Caco-2 (cell line): ENCODE measurements around the gene PRXL2A. TPM values are rescaled to one million over a fixed set of nuclear protein-coding genes. Genes with fewer than 3 reads are reported as not detected.
"Not testable (repeated sequence)": the region's sequence is repeated elsewhere in the genome, so short reads cannot be mapped to it uniquely, and the experiment has no call there.

Experiments
- Bru-seq: library from RNA; stranded (reverse); fragments of 400-500 nt; gene quantifications from one replicate; lab custom pipeline; 2021; lab: Mats Ljungman, UMichigan
- BruChase-seq, 2 experiments: library from RNA; stranded (reverse); fragments of 400-500 nt; gene quantifications; one replicate each; lab custom pipeline; 2021; lab: Mats Ljungman, UMichigan
- BruUV-seq: library from RNA; stranded (reverse); fragments of 400-500 nt; replicated peaks from 2 replicates; lab custom pipeline; 2021; lab: Mats Ljungman, UMichigan
- CTCF ChIA-PET: fragments of 300-600 bp; sonication (Branson Sonifier 250); formaldehyde crosslinking; loops from one replicate; lab custom pipeline; 2022; ENCODE audit warnings: antibody characterized with exemption; lab: Charles Lee
- POLR2A ChIA-PET: fragments of 300-600 bp; sonication (Branson Sonifier 250); formaldehyde crosslinking; loops from one replicate; lab custom pipeline; 2022; ENCODE audit warnings: antibody characterized with exemption; lab: Charles Lee
- DNase-seq, 2 experiments: peaks; one replicate each; pipeline versions ENCODE4 v3.0.0 to v3.0.0-alpha.2; 2020 to 2022
- H3K27me3 ChIP-seq: replicated peaks from 2 replicates; pipeline ENCODE4 v1.6.0; 2011; ENCODE audit warnings: low read length; ENCODE audit not compliant: control insufficient read depth, insufficient read depth
- H3K36me3 ChIP-seq: 2 replicates; pipeline ENCODE4 v1.5.1; 2011; ENCODE audit warnings: low read length; ENCODE audit not compliant: control insufficient read depth, insufficient read depth
- H3K4me1 ChIP-seq: fragments of 250-450 bp; sonication (Bioruptor Pico); 2 replicates; pipeline ENCODE4 v1.5.1; 2020; ENCODE audit warnings: mild to moderate bottlenecking
- H3K4me3 ChIP-seq: 2 replicates; pipeline ENCODE4 v1.5.1; 2011; ENCODE audit warnings: low read depth, mild to moderate bottlenecking, control low read depth, low read length
- H3K9me3 ChIP-seq: fragments of 250-450 bp; sonication (Bioruptor Pico); 2 replicates; pipeline ENCODE4 v1.5.1; 2020; ENCODE audit warnings: mild to moderate bottlenecking, moderate library complexity
- H3K27ac Mint-ChIP-seq: one replicate; pipeline ENCODE4 v1.8.0; 2022; ENCODE audit warnings: mixed read lengths; ENCODE audit not compliant: unreplicated experiment
- H3K27me3 Mint-ChIP-seq: one replicate; pipeline ENCODE4 v1.8.0; 2022; ENCODE audit warnings: mixed read lengths; ENCODE audit not compliant: insufficient read depth, unreplicated experiment
- H3K36me3 Mint-ChIP-seq: one replicate; pipeline ENCODE4 v1.8.0; 2022; ENCODE audit warnings: mild to moderate bottlenecking, mixed read lengths; ENCODE audit not compliant: insufficient read depth, unreplicated experiment
- H3K4me1 Mint-ChIP-seq: one replicate; pipeline ENCODE4 v1.8.0; 2022; ENCODE audit warnings: low read depth, mixed read lengths; ENCODE audit not compliant: unreplicated experiment
- H3K4me3 Mint-ChIP-seq: one replicate; pipeline ENCODE4 v1.8.0; 2022; ENCODE audit warnings: mild to moderate bottlenecking, moderate library complexity, mixed read lengths; ENCODE audit not compliant: unreplicated experiment
- H3K9me3 Mint-ChIP-seq: one replicate; pipeline ENCODE4 v1.8.0; 2022; ENCODE audit warnings: mixed read lengths; ENCODE audit not compliant: unreplicated experiment
- CTCF ChIP-seq, 2 experiments: fragments of 200-600 bp in 1 of 2; IDR thresholded peaks; 1 replicate in 1 of 2; 2 replicates in 1 of 2; pipeline versions ENCODE4 v1.5.1 to v1.8.0; 2011 to 2022; ENCODE audit warnings: antibody characterized with exemption in 1 of 2, control low read depth in 1 of 2, inconsistent platforms in 1 of 2, low read depth in 1 of 2, low read length in 1 of 2, mild to moderate bottlenecking in 1 of 2, moderate library complexity in 1 of 2; ENCODE audit not compliant: insufficient read depth in 1 of 2, severe bottlenecking in 1 of 2, unreplicated experiment in 1 of 2
- intact Hi-C: fragments of 100-400 bp; cut with micrococcal nuclease; formaldehyde crosslinking; loops from one replicate; pipeline ENCODE4 v1.10.0; 2022; ENCODE audit not compliant: unreplicated experiment
- long read RNA-seq: library from polyadenylated mRNA; stranded (forward); transcript quantifications from one replicate; pipeline ENCODE4 v2.0.0, GENCODE V29; 2022
- total RNA-seq: library from RNA; stranded (reverse); gene quantifications from 2 replicates; pipeline ENCODE4 v1.2.3, GENCODE V29; 2022

PRXL2A gene
- total RNA-seq (82.0 and 88.6 TPM in 2 replicates), Bru-seq, nascent RNA (percentile 83 among the genes with signal in this experiment), BruChase-seq, experiment 1, labeled RNA remaining after a 2-hour chase (percentile 87 among the genes with signal in this experiment), BruChase-seq, experiment 2, labeled RNA remaining after a 6-hour chase (percentile 93 among the genes with signal in this experiment)
- long read RNA-seq, full-length matches to known transcripts = 196 of 210 reads
- long read RNA-seq, partial matches to known transcripts = 1 of 210 reads
- long read RNA-seq, other reads (novel, unspliced or antisense) = 13 of 210 reads

- Histone ChIP-seq H3K4me1 (peaks cover 19% of the 10 kb centered on the region; the same call in 1 of the 2 replicates), H3K36me3 (no peaks in the 10 kb centered on the region; the same call in 1 of the 2 replicates), H3K9me3 (no peaks in the 10 kb centered on the region), H3K4me3 (peak within 1 kb of the TSS; percentile 92), H3K27me3 (no peaks in the 10 kb centered on the region)
- peaks cover 15% of the 10 kb centered on the region for H3K36me3 Mint-ChIP-seq
- peak within 1 kb of the TSS; percentile 95 for H3K4me3 Mint-ChIP-seq
- peaks cover 25% of the 10 kb centered on the region for H3K4me1 Mint-ChIP-seq
- peak; percentile 92 to 96 for DNase-seq
- H3K27ac Mint-ChIP-seq = peak within 1 kb of the TSS; percentile 93
- ChIA-PET CTCF (interaction anchor here (0.6 to 1.6 kb wide), 9 partner anchors 11 to 200 kb away, joined by 3 to 11 read pairs (median 6); no protein-coding TSS in a partner anchor), POLR2A (interaction anchor here (0.6 to 1.3 kb wide), 8 partner anchors 13 to 205 kb away, joined by 3 to 13 read pairs (median 3); no protein-coding TSS in a partner anchor)
- intact Hi-C loops = no loop called here
- H3K27me3 Mint-ChIP-seq = no peaks in the 10 kb centered on the region
- H3K9me3 Mint-ChIP-seq = no peaks in the 10 kb centered on the region
- BruUV-seq = no TSS peak
- peak in 1 of 2 experiments; percentile 0 for TF ChIP-seq CTCF (IDR thresholded peaks at IDR 0.05; ENCODE audit: insufficient read depth in 1 of 2, low read depth in 1 of 2, low read length in 1 of 2, severe bottlenecking in 1 of 2, unreplicated experiment in 1 of 2)
These were observed at the start of gene PRXL2A for GRCh38 chr10:80408242-80409101. Gene PRXL2A, plus strand, starts transcription at chr10:80408551. Its CDS starts 11,917 bp downstream, at chr10:80420468.

GRCh38 chr10:80358925-80359324 lies 49.4 kb upstream of the PRXL2A start:
- intact Hi-C loops, H3K36me3 ChIP-seq, H3K9me3 Mint-ChIP-seq, H3K4me3 Mint-ChIP-seq, BruUV-seq, H3K27me3 ChIP-seq, DNase-seq, H3K27me3 Mint-ChIP-seq, H3K4me1 ChIP-seq, H3K4me1 Mint-ChIP-seq, H3K27ac Mint-ChIP-seq, H3K4me3 ChIP-seq, POLR2A ChIA-PET, H3K36me3 Mint-ChIP-seq, H3K9me3 ChIP-seq: not testable (repeated sequence)
- CTCF ChIA-PET = interaction anchor here (1.4 kb wide), 1 partner anchor 19 kb away, joined by 3 read pairs; no protein-coding TSS in a partner anchor

GRCh38 chr10:80359644-80360043 lies 48.7 kb upstream of the PRXL2A start:
- no peak for DNase-seq
- Mint-ChIP-seq H3K4me3 (no peak overlapping the region), H3K4me1 (no peaks in the 10 kb centered on the region), H3K9me3 (no peaks in the 10 kb centered on the region), H3K36me3 (no peaks in the 10 kb centered on the region), H3K27me3 (peaks cover 6% of the 10 kb centered on the region), H3K27ac (no peak overlapping the region)
- Histone ChIP-seq H3K27me3 (no peaks in the 10 kb centered on the region), H3K9me3 (no peaks in the 10 kb centered on the region), H3K36me3 (no peaks in the 10 kb centered on the region), H3K4me1 (no peaks in the 10 kb centered on the region), H3K4me3 (no peak overlapping the region)
- TF ChIP-seq CTCF (IDR thresholded peaks at IDR 0.05; ENCODE audit: insufficient read depth in 1 of 2, low read depth in 1 of 2, low read length in 1 of 2, severe bottlenecking in 1 of 2, unreplicated experiment in 1 of 2) = no peak
- BruUV-seq = no TSS peak
- ChIA-PET POLR2A (no interaction called here), CTCF (interaction anchor here (0.6 to 1.4 kb wide), 2 partner anchors 19 to 99 kb away, joined by 3 read pairs; no protein-coding TSS in a partner anchor)
- intact Hi-C loops = no loop called here
